ENCODE data around the gene ARSH. TPM values are rescaled to one million over a fixed set of nuclear protein-coding genes. Genes with fewer than 3 reads are reported as not detected.
"Not testable (repeated sequence)": the region's sequence is repeated elsewhere in the genome, so short reads cannot be mapped to it uniquely, and the experiment has no call there.

Gene ARSH
- total RNA-seq, 6 experiments from 2014 or later = not detected

DNA sequence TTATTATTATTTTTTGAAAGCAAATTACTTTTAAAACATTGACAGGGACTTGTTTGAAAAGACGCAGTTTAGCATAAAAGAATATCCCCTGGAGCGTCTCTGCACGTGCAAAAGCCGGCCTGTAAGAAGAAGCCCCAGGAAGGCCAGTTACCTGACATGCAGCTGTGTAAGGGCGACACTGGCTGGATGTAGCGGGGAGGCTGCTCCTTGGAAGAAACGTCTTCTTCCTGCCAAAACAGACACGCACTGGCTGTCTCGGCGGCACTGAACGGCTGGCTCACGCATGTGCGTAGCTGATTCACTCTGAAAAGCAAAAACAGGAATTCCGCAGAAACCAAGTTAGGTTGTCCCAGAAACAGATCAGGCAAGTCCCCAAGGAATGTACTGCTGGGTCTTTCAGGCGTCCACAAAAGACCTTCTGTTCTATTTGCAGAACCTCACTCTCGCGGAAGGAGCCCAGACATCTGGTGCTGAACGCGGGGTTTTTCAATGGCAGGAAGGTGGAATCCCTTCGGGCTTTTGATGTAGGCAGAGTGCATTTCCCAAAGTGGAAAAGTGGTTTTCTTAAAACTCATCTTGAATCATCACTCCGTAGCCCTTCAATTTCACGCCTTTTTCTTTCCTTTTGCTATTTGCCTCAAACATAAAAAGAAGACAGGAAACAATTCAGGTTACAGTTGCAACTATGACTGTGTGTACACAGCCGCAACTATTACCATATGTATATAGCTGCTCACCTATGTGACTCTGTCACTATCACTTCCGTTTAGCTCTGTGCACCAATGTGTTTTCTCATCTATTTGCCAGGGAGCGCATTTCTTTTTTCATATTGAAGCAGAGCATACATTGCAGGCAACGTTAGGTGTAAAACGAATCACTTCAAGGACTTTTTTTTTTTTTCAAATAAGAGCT, 38.1 kb upstream of the ARSH start:
- DNase-seq (no peak), ATAC-seq (no peak)
- TF ChIP-seq, protein P1, sequence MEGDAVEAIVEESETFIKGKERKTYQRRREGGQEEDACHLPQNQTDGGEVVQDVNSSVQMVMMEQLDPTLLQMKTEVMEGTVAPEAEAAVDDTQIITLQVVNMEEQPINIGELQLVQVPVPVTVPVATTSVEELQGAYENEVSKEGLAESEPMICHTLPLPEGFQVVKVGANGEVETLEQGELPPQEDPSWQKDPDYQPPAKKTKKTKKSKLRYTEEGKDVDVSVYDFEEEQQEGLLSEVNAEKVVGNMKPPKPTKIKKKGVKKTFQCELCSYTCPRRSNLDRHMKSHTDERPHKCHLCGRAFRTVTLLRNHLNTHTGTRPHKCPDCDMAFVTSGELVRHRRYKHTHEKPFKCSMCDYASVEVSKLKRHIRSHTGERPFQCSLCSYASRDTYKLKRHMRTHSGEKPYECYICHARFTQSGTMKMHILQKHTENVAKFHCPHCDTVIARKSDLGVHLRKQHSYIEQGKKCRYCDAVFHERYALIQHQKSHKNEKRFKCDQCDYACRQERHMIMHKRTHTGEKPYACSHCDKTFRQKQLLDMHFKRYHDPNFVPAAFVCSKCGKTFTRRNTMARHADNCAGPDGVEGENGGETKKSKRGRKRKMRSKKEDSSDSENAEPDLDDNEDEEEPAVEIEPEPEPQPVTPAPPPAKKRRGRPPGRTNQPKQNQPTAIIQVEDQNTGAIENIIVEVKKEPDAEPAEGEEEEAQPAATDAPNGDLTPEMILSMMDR (IDR thresholded peaks at IDR 0.05) = no peak
- TF ChIP-seq POLR2A (IDR thresholded peaks at IDR 0.05) = no peak
- WGBS (ENCODE audit: insufficient coverage, low coverage, low lambda C conversion rate, missing lambda C conversion rate) = 61% methylated on average over 27 of the region's 27 CpGs
- intact Hi-C loops (cut with DNase I) = no loop called here
- Histone ChIP-seq H3K4me1 (peaks cover 0 to 12% (median 6%) of the 10 kb centered on the region in 4 donors), H3K27ac (no peak overlapping the region), H3K36me3 (no peaks in the 10 kb centered on the region), H3K27me3 (no peaks in the 10 kb centered on the region), H3K9me3 (no peaks in the 10 kb centered on the region), H3K4me3 (no peak overlapping the region)

DNA sequence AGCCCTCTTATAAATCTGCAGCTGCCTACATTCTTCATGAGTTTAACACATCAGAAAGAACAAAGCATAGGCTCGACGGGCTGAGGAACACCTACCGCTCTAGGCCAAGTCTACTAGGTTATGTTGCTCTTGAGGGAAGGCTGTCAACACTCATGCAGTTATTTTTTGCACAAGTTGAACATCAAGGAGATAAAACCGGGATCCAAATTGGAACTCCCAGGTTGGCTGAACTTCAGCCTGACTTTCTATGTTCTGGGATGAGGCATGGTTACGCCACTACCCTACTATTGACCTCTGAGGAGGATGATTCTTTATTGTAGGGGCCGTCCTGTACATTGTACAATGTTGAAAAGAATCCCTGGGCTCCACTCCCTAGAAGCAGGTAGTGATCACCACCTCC, 37.3 kb upstream of the ARSH start:
- H3K4me1 ChIP-seq = peaks cover 0 to 12% (median 6%) of the 10 kb centered on the region in 4 donors
- 53% methylated on average over 4 of the region's 6 CpGs for WGBS (ENCODE audit: insufficient coverage, low coverage, low lambda C conversion rate, missing lambda C conversion rate)
- H3K36me3 ChIP-seq = no peaks in the 10 kb centered on the region
- DNase-seq = no peak
- intact Hi-C loops (cut with DNase I) = no loop called here
- H3K9me3 ChIP-seq = no peaks in the 10 kb centered on the region
- TF ChIP-seq POLR2A (IDR thresholded peaks at IDR 0.05) = no peak
- TF ChIP-seq, protein P1 (IDR thresholded peaks at IDR 0.05) = no peak
- H3K4me3 ChIP-seq = no peak overlapping the region
- ATAC-seq = no peak
- no peaks in the 10 kb centered on the region for H3K27me3 ChIP-seq
- no peak overlapping the region for H3K27ac ChIP-seq

DNA sequence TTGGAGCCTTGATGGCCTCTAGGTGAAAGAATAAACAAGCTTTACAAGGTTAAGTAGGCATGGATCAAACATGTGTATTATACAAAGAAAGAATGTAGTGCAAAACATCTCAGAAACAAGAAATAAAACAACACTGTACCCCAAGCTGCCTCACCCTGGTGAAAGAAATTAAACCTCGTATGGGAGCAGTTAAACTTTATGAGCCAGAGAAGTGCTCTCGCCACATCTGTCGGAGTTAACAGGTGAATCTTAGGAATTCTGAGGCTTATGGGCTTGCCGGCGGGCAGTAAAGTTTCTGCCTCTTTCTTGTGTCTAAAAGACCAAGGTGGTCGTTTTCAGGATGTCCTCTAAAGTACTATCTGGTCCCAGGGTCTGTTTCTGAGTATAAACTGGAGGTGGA, 34.0 kb upstream of the ARSH start:
- no peak for TF ChIP-seq POLR2A (IDR thresholded peaks at IDR 0.05)
- TF ChIP-seq, protein P1 (IDR thresholded peaks at IDR 0.05) = no peak
- Histone ChIP-seq H3K27me3 (no peaks in the 10 kb centered on the region), H3K9me3 (no peaks in the 10 kb centered on the region), H3K36me3 (no peaks in the 10 kb centered on the region), H3K27ac (no peak overlapping the region), H3K4me1 (no peaks in the 10 kb centered on the region), H3K4me3 (no peak overlapping the region)
- DNase-seq (no peak), ATAC-seq (no peak)
- 56% methylated on average over 2 of the region's 6 CpGs for WGBS (ENCODE audit: insufficient coverage, low coverage, low lambda C conversion rate, missing lambda C conversion rate)
- intact Hi-C loops (cut with DNase I) = no loop called here

DNA sequence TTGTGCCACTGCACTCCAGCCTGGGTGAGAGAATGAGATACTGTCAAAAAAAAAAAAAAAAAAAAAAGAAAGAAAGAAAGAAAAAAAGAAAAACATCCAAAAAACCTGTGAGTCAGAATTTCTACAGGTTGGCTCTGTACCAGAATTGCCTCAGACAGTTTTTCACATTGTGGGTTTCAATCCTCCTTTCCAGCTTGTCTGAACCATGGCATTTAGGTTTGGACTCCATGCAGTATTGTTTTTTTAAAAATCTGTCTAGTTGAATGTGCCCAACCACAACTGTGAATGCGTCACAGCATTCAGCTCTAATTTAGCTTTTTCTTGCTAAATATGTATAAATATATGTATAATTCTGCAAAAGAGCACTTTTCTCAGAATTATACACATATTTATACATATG, 31.4 kb upstream of the ARSH start:
- ATAC-seq (no peak), DNase-seq (no peak)
- WGBS (ENCODE audit: insufficient coverage, low coverage, low lambda C conversion rate, missing lambda C conversion rate) = 86% methylated on average over 1 of the region's 1 CpG
- Histone ChIP-seq H3K27ac (no peak overlapping the region), H3K4me1 (no peaks in the 10 kb centered on the region), H3K36me3 (no peaks in the 10 kb centered on the region), H3K4me3 (no peak overlapping the region), H3K9me3 (no peaks in the 10 kb centered on the region), H3K27me3 (no peaks in the 10 kb centered on the region)
- TF ChIP-seq POLR2A (IDR thresholded peaks at IDR 0.05) = no peak
- intact Hi-C loops (cut with DNase I) = no loop called here

DNA sequence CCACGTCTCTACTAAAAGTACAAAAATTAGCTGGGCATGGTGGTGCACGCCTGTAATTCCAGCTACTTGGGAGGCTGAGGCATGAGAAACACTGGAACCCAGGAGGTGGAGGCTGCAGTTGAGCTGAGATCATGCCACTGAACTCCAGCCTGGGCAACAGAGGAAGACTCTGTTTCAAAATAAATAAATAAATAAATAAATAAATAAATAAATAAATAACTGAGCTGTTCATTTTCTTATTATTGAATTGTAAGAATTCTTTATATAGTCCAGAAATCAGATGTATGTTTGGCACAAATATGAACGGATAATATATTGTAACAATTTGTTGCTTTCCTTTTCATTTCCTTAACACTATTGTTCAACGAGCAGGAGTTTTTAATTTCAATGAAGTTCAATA, 27.7 kb upstream of the ARSH start:
- intact Hi-C loops (cut with DNase I); H3K27ac ChIP-seq; H3K4me1 ChIP-seq; DNase-seq; H3K9me3 ChIP-seq; ATAC-seq; H3K36me3 ChIP-seq; H3K27me3 ChIP-seq; H3K4me3 ChIP-seq: not testable (repeated sequence)
- WGBS (ENCODE audit: insufficient coverage, low coverage, low lambda C conversion rate, missing lambda C conversion rate) = 75% methylated on average over 2 of the region's 4 CpGs
